Esophagus muscularis mucosa (tissue), 3 donors: Measurements from ENCODE around the gene DDI2.

Source experiments
- POLR2A ChIP-seq: fragments of 450-650 bp; IDR thresholded peaks from one replicate; pipeline ENCODE4 v1.6.1; 2017; ENCODE audit warnings: antibody characterized with exemption, moderate library complexity, mild to moderate bottlenecking, low read depth
- TF ChIP-seq, protein P1 (sequence below), 3 experiments: fragments of 200-600 bp in 2 of 3; fragments of 450-650 bp in 1 of 3; sonication (generic) in 2 of 3; IDR thresholded peaks; one replicate each; pipeline ENCODE4 v1.5.1; 2017 to 2019; ENCODE audit warnings: antibody characterized with exemption in 3 of 3, mild to moderate bottlenecking in 2 of 3, moderate library complexity in 1 of 3

- TF ChIP-seq, protein P1, sequence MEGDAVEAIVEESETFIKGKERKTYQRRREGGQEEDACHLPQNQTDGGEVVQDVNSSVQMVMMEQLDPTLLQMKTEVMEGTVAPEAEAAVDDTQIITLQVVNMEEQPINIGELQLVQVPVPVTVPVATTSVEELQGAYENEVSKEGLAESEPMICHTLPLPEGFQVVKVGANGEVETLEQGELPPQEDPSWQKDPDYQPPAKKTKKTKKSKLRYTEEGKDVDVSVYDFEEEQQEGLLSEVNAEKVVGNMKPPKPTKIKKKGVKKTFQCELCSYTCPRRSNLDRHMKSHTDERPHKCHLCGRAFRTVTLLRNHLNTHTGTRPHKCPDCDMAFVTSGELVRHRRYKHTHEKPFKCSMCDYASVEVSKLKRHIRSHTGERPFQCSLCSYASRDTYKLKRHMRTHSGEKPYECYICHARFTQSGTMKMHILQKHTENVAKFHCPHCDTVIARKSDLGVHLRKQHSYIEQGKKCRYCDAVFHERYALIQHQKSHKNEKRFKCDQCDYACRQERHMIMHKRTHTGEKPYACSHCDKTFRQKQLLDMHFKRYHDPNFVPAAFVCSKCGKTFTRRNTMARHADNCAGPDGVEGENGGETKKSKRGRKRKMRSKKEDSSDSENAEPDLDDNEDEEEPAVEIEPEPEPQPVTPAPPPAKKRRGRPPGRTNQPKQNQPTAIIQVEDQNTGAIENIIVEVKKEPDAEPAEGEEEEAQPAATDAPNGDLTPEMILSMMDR (IDR thresholded peaks at IDR 0.05), result peak in 1 of 3 experiments; percentile 27
- no peak for TF ChIP-seq POLR2A
Measured at GRCh38 chr1:15684468-15685291, 67.4 kb downstream of the DDI2 start.
